ENCODE results near the gene CCSER2.
A peak's percentile ranks its signal among the peaks of the same experiment; 100 is the strongest.
"Not testable (repeated sequence)": the region's sequence is repeated elsewhere in the genome, so short reads cannot be mapped to it uniquely, and the experiment has no call there.

Gene CCSER2

GRCh38 chr10:84525120-84525806 lies 196.9 kb downstream of the CCSER2 start:
- DNase-seq: no peak

GRCh38 chr10:84525807-84526182 lies 197.4 kb downstream of the CCSER2 start:
- not testable (repeated sequence) for DNase-seq

GRCh38 chr10:84527386-84527785 lies 199.0 kb downstream of the CCSER2 start:
- not testable (repeated sequence) for DNase-seq

GRCh38 chr10:84528526-84528925 lies 200.1 kb downstream of the CCSER2 start:
- not testable (repeated sequence) for DNase-seq

GRCh38 chr10:84530724-84531325 lies 202.4 kb downstream of the CCSER2 start:
- DNase-seq: no peak

- DNase-seq: no peak
These were observed 203.0 kb downstream of the CCSER2 start for GRCh38 chr10:84531396-84531795.

- DNase-seq: no peak
These were observed 205.8 kb downstream of the CCSER2 start for GRCh38 chr10:84534168-84534567.

GRCh38 chr10:84537447-84537931 lies 209.1 kb downstream of the CCSER2 start:
- DNase-seq: peak; percentile 79

- DNase-seq: no peak
These were observed 209.6 kb downstream of the CCSER2 start for GRCh38 chr10:84538036-84538435.

GRCh38 chr10:84539216-84539615 lies 210.8 kb downstream of the CCSER2 start:
- no peak for DNase-seq

- DNase-seq: no peak
These were observed 211.7 kb downstream of the CCSER2 start for GRCh38 chr10:84540022-84540616.

GRCh38 chr10:84540617-84541288 lies 212.4 kb downstream of the CCSER2 start:
- peak; percentile 82 for DNase-seq

GRCh38 chr10:84541289-84541637 lies 212.9 kb downstream of the CCSER2 start:
- DNase-seq: no peak

- no peak for DNase-seq
These were observed 214.4 kb downstream of the CCSER2 start for GRCh38 chr10:84542522-84543490.

- DNase-seq: no peak
These were observed 215.6 kb downstream of the CCSER2 start for GRCh38 chr10:84543948-84544347.

GRCh38 chr10:84545651-84546050 lies 217.3 kb downstream of the CCSER2 start:
- DNase-seq: no peak

GRCh38 chr10:84546609-84547008 lies 218.2 kb downstream of the CCSER2 start:
- no peak for DNase-seq

- DNase-seq: no peak
These were observed 219.2 kb downstream of the CCSER2 start for GRCh38 chr10:84547616-84548015.

- DNase-seq: peak; percentile 43
These were observed 220.5 kb downstream of the CCSER2 start for GRCh38 chr10:84548869-84549268.

GRCh38 chr10:84549368-84550165 lies 221.2 kb downstream of the CCSER2 start:
- no peak for DNase-seq

- DNase-seq: no peak
These were observed 222.5 kb downstream of the CCSER2 start for GRCh38 chr10:84550756-84551436.
